Measurements from ENCODE around the gene CSDE1.

GRCh38 chr1:114771992-114772391 lies 14.2 kb upstream of the CSDE1 start:
- TF ChIP-seq CTCF (IDR thresholded peaks at IDR 0.05; ENCODE audit: low read depth, low read length), result no peak
- TF ChIP-seq MAX (IDR thresholded peaks at IDR 0.05; ENCODE audit: low read depth, low read length), result no peak

Measured in NB4 (cell line).